ENCODE data around the gene KRT13. TPM values are rescaled to one million over a fixed set of nuclear protein-coding genes. Genes with fewer than 3 reads are reported as not detected.
A peak's percentile ranks its signal among the peaks of the same experiment; 100 is the strongest.

Gene KRT13
- total RNA-seq, 1 donor from 2014 or later, result not detected

DNA sequence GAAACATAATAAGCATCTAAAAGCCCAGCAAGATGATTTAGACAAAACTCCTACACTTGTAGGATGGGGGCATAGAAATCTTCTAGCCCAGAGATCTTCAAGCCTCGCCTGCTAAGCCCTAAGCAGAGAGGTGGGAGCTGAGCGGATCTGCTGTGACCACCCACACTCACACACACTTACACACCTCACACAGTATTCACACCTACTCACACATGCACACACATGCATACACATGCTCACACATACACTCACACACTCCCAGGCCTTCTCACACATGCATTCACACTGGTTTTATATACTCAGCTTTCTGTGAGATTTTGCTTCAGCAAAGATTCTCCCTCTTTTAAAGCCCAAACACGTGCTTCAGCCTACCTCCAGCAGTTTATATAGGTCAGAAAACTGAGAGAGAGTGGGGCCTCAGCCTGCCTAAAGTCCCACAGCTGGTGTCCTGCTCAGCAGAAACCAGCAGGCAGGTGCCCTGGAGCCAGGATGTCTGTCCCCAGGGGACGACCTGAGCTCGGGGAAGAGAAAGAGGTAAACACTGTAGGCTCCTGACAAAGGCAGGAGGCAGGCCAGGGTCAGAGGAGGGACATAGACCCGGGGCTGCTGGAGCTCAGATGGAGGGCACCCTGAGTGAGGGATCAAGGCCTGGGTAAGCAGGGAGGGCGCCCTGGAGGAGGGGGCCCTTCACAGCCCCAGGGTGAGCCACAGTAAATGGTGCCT, 34.7 kb upstream of the KRT13 start:
- no peak for ATAC-seq (ENCODE audit: poor library complexity)
- DNase-seq, result no peak

DNA sequence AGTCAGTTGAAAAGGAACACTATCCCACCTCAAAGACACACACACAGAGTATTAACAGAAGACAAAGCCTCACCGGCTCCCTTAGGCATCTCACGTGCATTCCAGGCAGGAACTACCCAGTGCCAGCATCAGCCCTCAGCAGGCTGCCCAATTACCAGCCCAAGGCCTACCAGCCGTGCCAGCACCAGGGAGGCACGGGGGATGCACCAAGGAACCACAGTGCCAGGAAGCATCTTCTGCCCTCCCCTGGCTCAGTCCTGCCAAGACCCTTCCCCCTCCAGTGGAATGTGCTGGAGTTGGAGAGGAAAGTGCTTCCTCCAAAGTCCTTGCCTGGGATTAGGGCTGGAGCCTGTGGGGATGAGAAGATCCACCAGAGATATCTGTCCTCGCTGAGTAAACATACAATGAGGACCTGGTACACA, 33.7 kb upstream of the KRT13 start:
- intact Hi-C loops (cut with DNase I), result no loop called here
- DNase-seq, result no peak
- ATAC-seq (ENCODE audit: poor library complexity), result no peak

More for the DNA sequence above, 34.7 kb upstream of the KRT13 start:
- intact Hi-C loops (cut with DNase I), result loop anchor here (10.0 kb wide), 2 partner anchors 635 to 735 kb away; no protein-coding TSS in a partner anchor

DNA sequence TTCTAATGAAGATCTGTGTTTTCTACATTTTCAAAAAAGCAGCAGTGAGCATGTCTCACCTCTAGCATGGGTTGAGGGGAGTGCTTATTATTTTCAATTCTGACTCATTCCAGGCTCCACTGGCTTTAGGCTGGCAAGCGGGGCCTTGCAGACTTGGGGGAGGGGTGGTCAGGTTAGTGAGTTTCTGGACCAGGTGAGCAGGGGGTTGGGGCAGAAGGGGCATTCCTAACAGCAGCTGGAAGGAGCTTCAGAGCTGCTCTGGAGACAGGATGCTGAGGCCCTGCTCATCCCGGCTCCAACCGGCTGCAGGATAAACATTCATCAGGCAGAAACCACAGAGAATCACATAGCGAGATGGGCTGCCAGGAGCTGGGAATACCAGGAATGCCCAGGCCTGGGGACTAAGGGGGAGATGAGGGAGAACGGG, 33.2 kb upstream of the KRT13 start:
- no peak for DNase-seq
- ATAC-seq (ENCODE audit: poor library complexity), result no peak
- intact Hi-C loops (cut with DNase I), result no loop called here

DNA sequence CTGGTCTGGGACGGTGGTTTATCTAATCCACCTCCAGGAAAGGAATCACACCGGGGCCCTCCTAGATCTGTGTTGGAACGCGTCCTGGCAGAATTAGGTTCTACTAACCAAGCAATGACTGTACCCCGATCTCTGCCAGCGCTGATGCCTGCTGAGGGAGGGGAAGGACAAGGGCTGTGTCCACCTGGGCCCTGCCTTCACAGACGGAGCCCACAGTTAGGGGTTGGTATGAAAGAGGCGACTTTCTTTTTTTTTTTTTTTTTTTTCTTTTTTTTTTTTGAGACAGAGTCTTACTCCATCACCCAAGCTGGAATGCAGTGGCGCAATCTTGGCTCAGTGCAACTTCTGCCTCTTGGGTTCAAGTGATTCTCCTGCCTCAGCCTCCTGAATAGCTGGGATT, 32.6 kb upstream of the KRT13 start:
- no peak for DNase-seq

DNA sequence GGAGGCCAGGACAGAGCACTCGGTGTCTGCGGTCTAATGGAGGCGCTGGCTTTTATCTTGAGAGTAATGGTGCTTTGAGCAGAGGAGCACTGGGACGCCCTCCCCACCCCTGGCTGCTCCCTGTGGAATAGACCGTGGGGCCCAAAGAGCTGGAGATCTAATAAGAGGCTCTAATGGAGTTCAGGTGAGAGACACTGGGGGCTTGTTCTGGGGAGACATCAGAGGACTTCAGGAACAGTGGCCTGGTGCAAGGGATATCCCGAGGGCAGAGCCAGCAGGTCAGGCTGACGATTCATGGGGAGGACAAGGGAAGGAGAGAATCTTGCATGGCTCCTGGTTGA, 32.2 kb upstream of the KRT13 start:
- DNase-seq (no peak), ATAC-seq (ENCODE audit: poor library complexity) (no peak)
- intact Hi-C loops (cut with DNase I), result no loop called here

More for the DNA sequence above, 32.6 kb upstream of the KRT13 start:
- intact Hi-C loops (cut with DNase I), result no loop called here
- ATAC-seq (ENCODE audit: poor library complexity), result no peak

DNA sequence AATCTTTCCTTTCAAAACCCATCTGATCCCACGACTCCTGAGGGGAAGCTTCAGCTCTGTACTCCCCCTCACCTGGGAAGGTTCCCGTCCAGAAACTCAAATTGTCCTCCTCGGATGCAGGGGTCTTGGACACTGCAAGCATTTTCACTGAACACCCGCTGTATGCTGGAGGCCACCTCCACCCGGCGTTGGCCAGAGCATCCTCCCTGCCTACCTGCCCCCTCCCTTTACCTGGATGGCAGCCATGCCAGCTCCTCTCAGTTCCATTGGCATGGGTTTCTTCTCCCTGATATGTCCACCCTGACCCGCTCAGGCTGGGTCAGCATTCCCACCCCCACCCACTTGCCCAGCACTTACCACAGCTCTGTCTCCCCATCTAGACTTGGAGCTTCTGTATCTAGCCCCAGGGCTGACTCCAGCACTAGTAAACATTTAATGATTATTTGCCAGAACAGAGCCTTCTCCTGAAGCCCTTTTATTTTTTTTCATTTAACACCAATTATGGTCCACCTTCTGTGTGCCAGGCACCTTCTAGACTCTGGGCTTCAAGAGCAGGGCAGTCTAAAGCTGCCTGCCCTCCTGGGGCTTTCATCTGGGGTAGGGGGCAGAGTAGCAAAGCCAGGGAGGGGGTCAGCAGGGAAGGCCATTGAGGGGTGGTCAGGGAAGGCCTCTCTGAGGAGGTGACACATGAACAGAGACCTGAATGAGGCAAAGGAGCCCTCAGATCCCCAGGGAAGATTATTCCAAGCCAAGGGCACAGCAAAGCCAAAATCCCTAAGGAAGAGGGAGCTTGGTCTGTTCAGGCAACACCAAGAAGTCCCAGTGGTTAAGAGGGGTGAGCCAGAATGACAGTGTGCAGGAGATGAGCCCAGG, 31.6 kb upstream of the KRT13 start:
- DNase-seq, result no peak
- intact Hi-C loops (cut with DNase I), result no loop called here
- ATAC-seq (ENCODE audit: poor library complexity), result no peak

DNA sequence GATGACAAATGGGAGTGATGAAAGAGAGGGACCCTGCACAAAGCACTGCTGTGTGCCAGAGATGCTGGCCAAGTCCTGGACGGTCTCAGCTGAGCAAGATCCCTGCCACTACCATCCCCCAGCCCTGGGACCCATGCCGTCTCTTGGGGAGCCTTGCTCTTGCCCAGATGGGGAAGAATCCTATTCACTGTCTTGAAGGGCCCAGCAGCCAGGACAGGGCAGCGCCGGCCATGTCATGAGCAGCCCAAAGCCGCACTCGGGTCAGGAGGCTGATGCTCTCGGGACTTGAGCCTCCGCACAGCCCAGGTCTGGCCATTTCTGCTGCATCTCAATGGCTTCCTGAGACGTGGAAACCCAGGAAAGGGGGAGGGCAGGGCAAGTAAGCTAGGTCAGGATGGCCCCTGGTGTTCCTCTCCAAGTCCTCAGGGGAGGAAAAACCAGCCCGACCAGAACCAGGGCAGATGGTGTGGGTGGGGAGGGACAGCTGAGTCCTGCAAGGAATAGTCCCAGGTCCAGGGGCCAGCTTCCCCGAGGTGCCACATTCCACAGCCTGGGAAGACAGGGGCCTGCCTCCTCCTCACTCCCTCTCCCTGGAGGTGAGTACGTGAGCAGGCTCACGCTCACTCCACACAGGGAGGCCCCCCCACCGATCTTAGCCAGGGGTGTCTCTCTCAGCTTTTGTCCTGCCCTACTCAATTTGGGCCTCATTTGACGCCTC, 30.5 kb upstream of the KRT13 start:
- no peak for ATAC-seq (ENCODE audit: poor library complexity)
- DNase-seq, result no peak
- intact Hi-C loops (cut with DNase I), result no loop called here

DNA sequence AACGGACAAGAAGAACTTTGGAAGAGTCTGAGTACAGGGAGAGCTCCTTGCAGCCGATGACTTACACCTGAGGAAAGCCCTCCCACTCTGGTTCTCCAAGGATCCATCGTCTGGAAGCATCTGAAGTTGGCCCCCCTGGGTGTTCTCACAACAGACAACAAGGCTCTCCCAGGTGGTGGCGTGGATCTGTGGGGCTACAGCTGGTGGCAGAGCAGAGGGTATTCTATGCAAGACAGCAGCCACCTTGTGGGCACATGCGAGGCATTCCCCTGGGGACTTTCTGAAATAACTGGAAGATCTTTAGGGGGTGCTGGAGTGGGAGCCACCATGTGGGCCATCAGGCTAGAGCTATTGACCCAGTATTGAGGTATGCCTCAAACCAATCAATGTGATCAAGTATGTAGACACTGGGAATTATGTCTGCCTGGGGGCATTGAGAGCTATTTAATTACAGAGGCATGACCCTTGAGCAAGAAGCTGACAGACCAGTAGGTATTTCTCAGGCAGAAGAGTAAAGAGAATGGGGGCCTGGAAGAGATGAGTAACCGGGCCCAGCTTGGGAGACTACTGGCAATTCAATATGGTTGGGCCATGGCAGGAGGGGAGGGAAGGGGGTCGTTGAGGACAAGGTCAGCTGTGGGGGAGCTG, 29.6 kb upstream of the KRT13 start:
- ATAC-seq (ENCODE audit: poor library complexity), result no peak
- DNase-seq, result no peak
- intact Hi-C loops (cut with DNase I), result no loop called here

DNA sequence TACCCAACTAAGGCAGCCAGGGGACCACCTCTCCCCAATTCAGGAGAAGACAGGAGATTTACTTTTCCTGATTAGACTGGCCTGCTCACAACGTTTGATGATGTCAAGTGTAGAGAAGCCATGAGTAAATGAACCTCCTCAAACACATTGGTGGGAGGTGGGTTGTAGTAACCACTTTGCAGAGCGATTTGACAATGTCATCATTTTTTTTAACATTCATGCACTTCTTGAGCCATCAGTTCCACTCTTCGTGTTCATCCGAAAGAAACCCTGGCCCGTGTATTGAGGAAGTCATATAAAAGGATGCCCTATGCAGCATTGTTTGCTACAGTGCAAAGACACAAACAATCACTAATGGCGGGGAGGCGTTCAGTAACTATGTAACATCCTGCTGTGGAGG, 28.2 kb upstream of the KRT13 start:
- intact Hi-C loops (cut with DNase I), result no loop called here
- DNase-seq (no peak), ATAC-seq (ENCODE audit: poor library complexity) (no peak)

DNA sequence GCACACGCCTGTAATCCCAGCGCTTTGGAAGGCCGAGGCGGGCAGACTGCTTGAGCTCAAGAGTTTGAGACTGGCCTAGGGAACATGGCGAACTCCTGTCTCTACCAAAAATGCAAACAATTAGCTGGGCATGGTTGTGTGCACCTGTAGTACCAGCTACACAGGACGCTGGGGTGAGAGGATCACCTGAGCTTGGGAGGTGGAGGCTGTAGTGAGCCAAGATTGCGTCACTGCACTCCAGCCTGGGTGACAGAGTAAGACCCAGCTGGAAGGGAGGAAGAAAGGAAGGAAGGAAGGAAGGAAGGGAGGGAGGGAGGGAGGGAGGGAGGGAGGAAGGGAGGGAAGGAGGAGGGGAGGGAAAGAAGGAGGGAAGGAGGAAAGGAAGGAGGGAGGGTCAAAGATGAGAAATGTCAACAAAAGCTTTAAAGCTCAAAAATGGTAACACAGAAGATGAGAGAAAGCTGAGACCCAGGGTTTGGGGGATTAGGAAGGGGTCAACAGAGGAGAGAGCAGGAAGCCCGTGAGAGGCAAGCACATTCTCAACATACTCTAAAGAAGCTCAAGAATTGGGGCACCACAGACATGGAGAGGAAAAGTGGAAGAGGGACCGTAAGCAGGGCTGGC, 27.6 kb upstream of the KRT13 start:
- DNase-seq (no peak), ATAC-seq (ENCODE audit: poor library complexity) (no peak)
- intact Hi-C loops (cut with DNase I), result no loop called here

DNA sequence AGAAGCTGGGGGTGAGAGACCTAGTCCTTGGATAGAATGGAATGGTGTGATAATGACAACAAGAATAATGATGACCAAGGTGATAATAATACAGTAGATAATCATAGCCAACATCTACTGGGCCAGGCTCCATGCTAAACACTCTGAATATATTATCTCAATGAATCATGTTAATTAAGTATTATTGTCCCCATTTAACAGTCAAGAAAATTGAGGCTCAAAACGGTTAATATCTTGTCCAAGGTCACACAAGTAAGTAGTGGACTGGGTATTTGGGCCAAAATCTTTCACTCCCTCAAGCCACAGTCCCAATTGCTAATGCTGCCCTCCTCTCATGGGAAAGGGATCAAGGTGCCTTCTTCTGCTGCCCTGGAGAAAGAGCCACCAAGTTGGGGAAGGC, 26.6 kb upstream of the KRT13 start:
- intact Hi-C loops (cut with DNase I), result no loop called here
- ATAC-seq (ENCODE audit: poor library complexity) (no peak), DNase-seq (no peak)

DNA sequence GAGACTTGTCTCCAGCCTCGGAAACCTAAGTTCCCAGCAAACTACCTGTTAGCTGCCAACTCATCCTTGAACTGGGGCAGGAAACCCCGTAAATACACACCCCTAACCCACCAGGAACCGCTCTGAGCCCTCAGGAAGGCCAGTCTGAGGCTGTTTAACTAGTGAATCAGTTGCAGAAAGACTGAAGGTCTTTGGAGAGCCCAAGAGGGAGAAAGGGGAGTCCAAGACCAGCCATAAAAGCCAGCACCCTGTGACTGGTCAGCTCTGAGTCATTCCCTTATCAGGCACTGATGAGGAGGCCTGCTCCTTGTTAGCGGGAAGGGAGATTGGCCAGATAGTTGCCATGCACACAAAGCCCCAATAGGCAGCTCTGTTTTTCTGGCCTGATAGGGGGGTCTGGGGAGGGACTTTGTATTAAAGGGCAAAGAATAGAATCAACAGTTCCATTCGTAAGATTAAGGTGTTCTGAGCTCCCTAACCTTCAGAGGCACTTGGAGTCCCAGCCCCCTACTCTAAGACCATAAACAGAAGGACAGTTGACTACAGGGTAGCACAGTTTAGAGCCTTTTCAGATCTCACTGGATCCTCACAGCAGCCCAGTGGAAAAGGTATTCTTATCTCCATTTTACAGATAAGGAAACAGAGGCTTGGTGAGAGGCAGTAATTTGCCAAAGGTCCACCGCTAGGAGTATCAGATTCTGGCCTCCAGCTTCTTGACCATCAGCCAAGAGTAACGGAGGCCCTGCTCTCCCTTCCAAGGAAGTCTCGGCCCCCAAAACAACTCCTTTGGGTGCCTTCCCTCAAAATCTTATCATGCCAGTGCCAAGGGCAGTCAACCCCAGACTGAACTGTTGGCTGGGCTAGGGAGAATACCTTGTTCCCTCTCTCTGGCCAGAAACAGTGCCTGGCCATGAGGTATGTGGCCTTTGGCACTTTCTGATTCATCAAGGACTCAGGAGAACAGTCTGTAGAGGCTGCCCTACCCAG, 24.9 kb upstream of the KRT13 start:
- intact Hi-C loops (cut with DNase I), result no loop called here
- ATAC-seq (ENCODE audit: poor library complexity) (no peak), DNase-seq (no peak)

DNA sequence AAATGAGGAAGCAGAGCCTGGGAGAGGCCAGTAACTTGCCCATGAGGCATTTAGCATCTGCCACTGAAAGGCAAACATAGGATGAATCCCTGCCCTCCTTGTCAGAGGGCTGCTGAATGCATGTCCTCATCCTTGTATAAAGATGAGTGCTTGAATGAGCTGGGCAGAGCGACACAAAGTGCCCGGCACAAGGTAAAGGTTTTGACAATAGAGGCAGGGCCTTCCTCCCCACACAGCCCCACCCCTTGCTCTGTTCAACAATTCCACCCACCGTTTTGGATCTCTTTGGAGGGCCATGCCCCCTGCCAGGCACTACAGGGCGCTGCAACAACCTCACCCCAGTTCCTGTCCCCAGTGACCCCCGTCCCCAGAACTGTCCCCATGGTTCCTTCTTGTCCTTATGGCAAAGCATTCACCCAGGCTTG, 24.1 kb upstream of the KRT13 start:
- no peak for ATAC-seq (ENCODE audit: poor library complexity)
- no peak for DNase-seq
- intact Hi-C loops (cut with DNase I), result no loop called here

DNA sequence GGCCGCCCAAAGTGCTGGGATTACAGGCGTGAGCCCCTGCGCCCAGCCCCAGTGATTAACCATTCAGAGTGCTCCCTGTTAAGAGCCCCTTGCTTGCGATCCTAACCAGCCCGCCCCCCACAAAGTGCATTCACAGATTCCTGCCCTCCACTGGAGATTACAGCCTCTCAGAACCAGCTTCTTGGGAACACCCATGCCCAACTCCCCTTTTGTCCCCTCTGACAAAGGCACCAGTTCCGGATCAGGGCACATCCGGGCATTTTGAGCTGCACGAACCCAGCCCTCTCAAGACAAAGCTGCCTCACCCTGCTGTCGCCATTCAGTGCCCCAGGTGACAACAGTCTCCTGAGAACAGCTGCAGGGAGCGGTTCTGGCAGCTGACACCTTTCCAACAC, 23.5 kb upstream of the KRT13 start:
- intact Hi-C loops (cut with DNase I), result no loop called here
- no peak for ATAC-seq (ENCODE audit: poor library complexity)
- DNase-seq, result no peak

DNA sequence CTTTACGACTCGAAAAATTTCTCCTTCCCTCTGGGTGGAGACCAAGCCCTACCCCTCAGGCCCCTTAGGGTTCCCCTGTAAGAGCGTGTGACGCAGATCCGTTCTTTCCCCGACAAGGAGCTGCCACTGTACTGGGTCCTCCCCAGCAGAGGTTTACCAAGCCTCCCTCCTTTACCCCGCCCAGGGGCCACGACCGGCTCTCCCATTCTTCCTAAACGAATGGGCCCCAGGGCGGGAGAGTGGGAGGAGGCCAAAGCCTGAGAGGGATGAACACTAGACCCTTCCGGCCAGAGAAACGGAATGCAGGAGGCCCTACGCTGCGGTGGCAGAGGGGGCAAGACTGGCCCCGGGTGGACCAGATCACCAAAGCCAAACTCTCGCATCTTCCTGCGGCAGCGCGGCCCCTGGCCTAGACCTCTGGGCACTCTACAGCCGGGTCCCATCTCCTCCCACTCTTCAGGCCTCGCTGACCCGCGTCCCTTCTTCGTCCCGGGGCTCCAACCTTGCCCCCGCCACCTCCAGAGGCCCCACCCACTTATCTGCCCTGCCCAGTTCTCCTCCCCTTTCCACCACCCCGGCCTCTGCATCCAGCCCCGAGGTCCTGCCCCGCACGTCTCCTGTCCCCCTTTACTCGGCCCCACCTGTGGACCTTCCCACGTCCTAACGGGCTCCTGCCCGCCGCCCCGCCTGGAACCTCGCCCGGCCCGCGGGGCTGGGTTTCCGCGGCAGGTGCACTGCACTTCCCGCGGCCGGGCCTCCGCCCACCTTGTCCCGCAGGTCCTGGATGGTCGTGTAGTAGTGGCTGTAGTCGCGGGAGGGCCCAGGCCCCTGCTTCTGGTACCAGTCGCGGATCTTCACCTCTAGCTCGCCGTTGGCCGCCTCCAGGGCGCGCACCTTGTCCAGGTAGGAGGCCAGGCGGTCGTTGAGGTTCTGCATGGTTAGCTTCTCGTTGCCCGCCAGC, 21.9 kb upstream of the KRT13 start:
- peak; percentile 28 for ATAC-seq (ENCODE audit: poor library complexity)
- intact Hi-C loops (cut with DNase I), result no loop called here
- DNase-seq, result peak; percentile 11

DNA sequence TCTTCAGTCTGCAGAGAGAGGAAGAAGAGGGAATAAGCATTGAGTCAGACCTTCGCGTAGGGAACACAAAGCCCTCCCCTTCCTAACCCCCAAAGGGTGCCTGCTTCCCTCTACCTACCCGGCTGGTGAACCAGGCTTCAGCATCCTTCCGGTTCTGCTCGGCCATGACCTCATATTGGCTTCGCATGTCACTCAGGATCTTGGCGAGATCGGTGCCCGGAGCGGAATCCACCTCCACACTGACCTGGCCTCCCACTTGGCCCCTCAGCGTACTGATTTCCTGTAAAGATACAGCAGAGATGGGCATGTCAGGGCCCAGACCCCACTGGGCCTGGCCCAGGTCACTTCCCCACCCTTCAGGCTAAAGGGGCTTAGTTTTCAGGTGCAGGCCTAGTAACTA, 18.8 kb upstream of the KRT13 start:
- intact Hi-C loops (cut with DNase I), result no loop called here
- DNase-seq (peak; percentile 22), ATAC-seq (ENCODE audit: poor library complexity) (no peak)
